ENCODE results near the gene PRKG1. TPM values are rescaled to one million over a fixed set of nuclear protein-coding genes. Genes with fewer than 3 reads are reported as not detected.

PRKG1 gene
- total RNA-seq, 4 donors from 2014 or later: 0.63 to 4.3 (median 2.1) TPM

GRCh38 chr10:51524041-51524440, 449.8 kb downstream of the PRKG1 start:
- intact Hi-C loops (cut with DNase I; ENCODE audit: low total_unique reads): no loop called here
- 46 to 52% methylated on average over 1 of the region's 1 CpG for WGBS, 2 donors
- TF ChIP-seq POLR2A (IDR thresholded peaks at IDR 0.05): no peak

GRCh38 chr10:51527522-51528219, 453.4 kb downstream of the PRKG1 start:
- 63 to 69% methylated on average over 11 of the region's 11 CpGs for WGBS, 2 donors
- DNase-seq (ENCODE audit: low spot score in 2 of 2): no peak
- intact Hi-C loops (cut with DNase I; ENCODE audit: low total_unique reads): no loop called here
- no peak overlapping the region for H3K4me3 ChIP-seq (ENCODE audit: low read depth, poor library complexity, severe bottlenecking)
- TF ChIP-seq CTCF (IDR thresholded peaks at IDR 0.05) (no peak), POLR2A (IDR thresholded peaks at IDR 0.05) (no peak)

More at GRCh38 chr10:51524041-51524440, 449.8 kb downstream of the PRKG1 start:
- H3K4me3 ChIP-seq (ENCODE audit: low read depth, poor library complexity, severe bottlenecking): no peak overlapping the region
- no peak for DNase-seq (ENCODE audit: low spot score in 2 of 2)

GRCh38 chr10:51528527-51528926, 454.2 kb downstream of the PRKG1 start:
- intact Hi-C loops (cut with DNase I; ENCODE audit: low total_unique reads): no loop called here
- TF ChIP-seq POLR2A (IDR thresholded peaks at IDR 0.05): no peak
- TF ChIP-seq CTCF (IDR thresholded peaks at IDR 0.05): no peak
- WGBS, 2 donors: 60 to 72% methylated on average over 2 of the region's 2 CpGs
- DNase-seq (ENCODE audit: low spot score in 2 of 2): no peak
- H3K4me3 ChIP-seq (ENCODE audit: low read depth, poor library complexity, severe bottlenecking): no peak overlapping the region

- TF ChIP-seq CTCF (IDR thresholded peaks at IDR 0.05) (no peak), POLR2A (IDR thresholded peaks at IDR 0.05) (no peak)
- no peak overlapping the region for H3K4me3 ChIP-seq (ENCODE audit: low read depth, poor library complexity, severe bottlenecking)
- 42 to 55% methylated on average over 4 of the region's 4 CpGs for WGBS, 2 donors
- no peak for DNase-seq (ENCODE audit: low spot score in 2 of 2)
- intact Hi-C loops (cut with DNase I; ENCODE audit: low total_unique reads): no loop called here
Observed at GRCh38 chr10:51530541-51530940, 456.3 kb downstream of the PRKG1 start.

- no peak for DNase-seq (ENCODE audit: low spot score in 2 of 2)
- 95 to 96% methylated on average over 4 of the region's 4 CpGs for WGBS, 2 donors
- H3K4me3 ChIP-seq (ENCODE audit: low read depth, poor library complexity, severe bottlenecking): no peak overlapping the region
- TF ChIP-seq CTCF (IDR thresholded peaks at IDR 0.05) (no peak), POLR2A (IDR thresholded peaks at IDR 0.05) (no peak)
- intact Hi-C loops (cut with DNase I; ENCODE audit: low total_unique reads): no loop called here
Observed at GRCh38 chr10:51532044-51532443, 457.8 kb downstream of the PRKG1 start.

GRCh38 chr10:51542853-51543252, 468.6 kb downstream of the PRKG1 start:
- DNase-seq (ENCODE audit: low spot score in 2 of 2): no peak
- no peak for TF ChIP-seq CTCF (IDR thresholded peaks at IDR 0.05)
- no peak for TF ChIP-seq POLR2A (IDR thresholded peaks at IDR 0.05)
- intact Hi-C loops (cut with DNase I; ENCODE audit: low total_unique reads): no loop called here
- 80 to 83% methylated on average over 5 of the region's 5 CpGs for WGBS, 2 donors
- no peak overlapping the region for H3K4me3 ChIP-seq (ENCODE audit: low read depth, poor library complexity, severe bottlenecking)
